PC-9 (cell line): ENCODE data around the gene ETAA1.

Source experiments
- EZH2 ChIP-seq: fragments of 200-600 bp; sonication (generic); IDR thresholded peaks from 2 replicates; pipeline ENCODE4 v1.8.0; 2017; ENCODE audit warnings: antibody characterized with exemption, low read depth
- TF ChIP-seq, protein P1 (sequence below): fragments of 200-600 bp; sonication (generic); conservative IDR thresholded peaks from 2 replicates; pipeline ENCODE4 v1.6.1; 2017; ENCODE audit warnings: mixed run types, antibody characterized with exemption, mild to moderate bottlenecking, moderate library complexity

DNA sequence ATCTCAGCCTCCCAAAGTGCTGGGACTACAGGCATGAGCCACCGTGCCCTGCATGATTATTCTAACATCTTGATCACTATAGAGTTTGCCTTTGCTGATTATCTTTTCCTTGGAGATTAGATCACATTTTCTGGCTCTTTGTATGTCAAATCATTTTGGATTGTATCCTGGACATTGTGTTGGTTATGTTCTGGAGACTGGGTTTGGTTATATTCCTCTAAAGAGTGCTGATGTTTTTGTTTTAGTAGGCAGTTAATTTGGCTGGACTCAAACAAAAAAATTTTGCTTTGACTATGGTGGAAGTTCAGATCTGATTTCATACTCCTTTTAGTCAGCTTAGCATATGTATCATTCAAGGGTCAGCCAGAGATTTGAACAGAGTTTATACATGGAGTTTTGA, 26.4 kb downstream of the ETAA1 start:
- TF ChIP-seq, protein P1, sequence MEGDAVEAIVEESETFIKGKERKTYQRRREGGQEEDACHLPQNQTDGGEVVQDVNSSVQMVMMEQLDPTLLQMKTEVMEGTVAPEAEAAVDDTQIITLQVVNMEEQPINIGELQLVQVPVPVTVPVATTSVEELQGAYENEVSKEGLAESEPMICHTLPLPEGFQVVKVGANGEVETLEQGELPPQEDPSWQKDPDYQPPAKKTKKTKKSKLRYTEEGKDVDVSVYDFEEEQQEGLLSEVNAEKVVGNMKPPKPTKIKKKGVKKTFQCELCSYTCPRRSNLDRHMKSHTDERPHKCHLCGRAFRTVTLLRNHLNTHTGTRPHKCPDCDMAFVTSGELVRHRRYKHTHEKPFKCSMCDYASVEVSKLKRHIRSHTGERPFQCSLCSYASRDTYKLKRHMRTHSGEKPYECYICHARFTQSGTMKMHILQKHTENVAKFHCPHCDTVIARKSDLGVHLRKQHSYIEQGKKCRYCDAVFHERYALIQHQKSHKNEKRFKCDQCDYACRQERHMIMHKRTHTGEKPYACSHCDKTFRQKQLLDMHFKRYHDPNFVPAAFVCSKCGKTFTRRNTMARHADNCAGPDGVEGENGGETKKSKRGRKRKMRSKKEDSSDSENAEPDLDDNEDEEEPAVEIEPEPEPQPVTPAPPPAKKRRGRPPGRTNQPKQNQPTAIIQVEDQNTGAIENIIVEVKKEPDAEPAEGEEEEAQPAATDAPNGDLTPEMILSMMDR: no peak
- TF ChIP-seq EZH2: no peak
